G401.6 (cell line): ENCODE data around the gene CYFIP2.

ENCODE experiments used
- FAIRE-seq: peaks from 2 replicates; lab custom pipeline; 2012; peaks lifted over from hg19 to GRCh38; lab: Jason Lieb, UNC

Gene CYFIP2

GRCh38 chr5:157359356-157360055 is 93.6 kb downstream of the CYFIP2 start:
- FAIRE-seq = no peak

DNA sequence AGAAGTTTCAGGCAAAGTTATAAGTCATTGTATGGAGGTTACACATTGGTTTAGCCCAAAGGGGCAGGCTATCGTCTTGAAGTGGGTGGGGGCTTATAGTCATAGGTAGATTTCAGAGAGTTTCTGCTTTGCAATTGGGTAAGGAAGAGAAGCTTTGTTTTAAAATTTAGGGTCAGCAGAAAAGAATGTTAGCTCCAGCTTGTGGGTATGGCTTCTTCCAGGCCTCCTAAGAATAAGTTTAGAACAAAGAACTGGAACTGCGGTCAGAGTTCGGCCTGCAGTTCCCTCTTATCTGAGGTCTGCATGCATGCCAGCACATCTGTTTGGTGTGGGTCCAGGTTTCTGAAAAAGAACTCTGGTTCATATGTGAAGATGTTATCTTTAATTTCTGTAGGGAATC is 96.1 kb downstream of the CYFIP2 start:
- FAIRE-seq = no peak

DNA sequence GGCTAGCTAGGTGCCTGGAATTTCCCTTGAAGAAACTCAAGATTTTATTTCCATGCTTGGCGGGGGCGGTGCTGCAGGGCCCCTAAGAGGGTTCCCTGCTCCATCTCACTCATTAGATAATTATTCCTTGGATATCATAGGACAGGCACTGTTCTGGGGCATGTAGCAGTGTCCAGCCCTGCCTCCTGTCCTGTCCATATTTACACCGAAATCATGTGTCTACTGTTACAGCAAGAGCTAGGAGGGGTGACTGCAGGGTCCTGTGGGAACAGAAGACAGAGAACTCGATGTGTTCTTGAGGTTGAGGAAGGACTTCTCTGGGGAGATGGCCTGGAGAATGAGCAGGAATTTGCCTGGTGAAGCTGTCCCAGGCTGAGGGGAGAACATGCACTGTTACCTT is 96.6 kb downstream of the CYFIP2 start:
- no peak for FAIRE-seq

DNA sequence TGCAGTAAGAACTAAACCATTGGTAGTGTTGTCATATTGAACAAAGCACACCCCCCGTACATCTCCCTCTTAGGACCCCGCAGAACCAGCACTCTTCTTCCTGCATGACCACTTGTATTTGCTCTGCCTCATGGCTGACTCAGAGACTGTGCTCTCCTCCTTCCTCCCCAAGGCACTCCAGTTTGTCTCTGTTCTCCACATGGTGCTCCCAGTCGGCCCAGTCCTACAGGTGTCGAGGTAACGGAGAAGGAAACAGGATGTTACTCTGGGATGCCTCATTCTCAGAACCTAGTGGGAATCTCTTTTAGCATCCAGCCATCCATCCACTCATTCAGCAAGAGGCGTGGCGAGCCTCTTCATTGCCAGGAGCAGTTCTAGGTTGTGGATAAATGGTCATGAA is 97.1 kb downstream of the CYFIP2 start:
- FAIRE-seq = no peak

GRCh38 chr5:157365732-157366131 is 99.8 kb downstream of the CYFIP2 start:
- no peak for FAIRE-seq

DNA sequence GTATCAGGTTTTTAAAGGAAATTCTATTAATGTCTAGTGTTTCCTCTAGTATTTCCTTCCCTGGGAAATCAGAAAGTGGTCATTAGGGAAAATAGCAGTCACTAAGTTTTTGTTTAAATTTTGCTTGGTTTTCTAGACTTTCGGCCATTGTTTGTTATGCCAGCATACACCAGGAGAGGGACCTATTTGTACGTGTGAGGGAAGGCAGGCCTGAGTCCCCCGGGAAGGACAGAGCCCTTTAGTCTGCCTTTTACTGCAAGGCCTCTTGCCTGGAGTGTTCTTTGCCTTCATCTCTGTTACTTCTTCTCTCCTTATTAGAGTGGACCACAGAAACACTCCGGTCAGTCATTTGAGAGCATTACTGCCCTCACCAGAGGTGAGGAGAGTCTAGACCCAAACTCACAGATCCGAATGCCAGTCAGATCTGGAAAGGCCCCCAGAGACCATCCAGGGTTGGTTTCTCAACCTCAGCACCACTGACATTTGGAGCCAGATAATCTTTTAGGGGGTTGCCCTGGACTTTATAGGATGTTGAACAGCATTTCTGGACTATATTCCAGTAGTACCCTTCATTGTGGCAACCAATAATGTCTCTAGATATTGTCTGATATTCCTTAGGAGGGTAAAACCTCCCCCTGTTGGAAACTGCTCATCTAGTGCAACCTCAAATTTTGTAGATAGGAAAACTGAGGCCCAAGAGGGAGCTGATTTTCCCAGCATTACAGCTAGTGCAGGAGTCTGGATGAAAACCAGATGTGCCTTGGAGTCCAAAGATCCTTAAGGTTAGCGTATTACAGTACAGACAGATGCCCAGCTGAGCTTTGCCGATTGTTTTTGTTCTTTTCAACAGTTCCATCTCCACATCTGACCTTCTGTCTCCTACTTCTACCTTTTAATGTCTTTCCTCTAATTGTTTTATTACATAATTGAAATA is 101.1 kb downstream of the CYFIP2 start:
- no peak for FAIRE-seq

- FAIRE-seq = no peak
Observed at GRCh38 chr5:157369507-157369906, 103.6 kb downstream of the CYFIP2 start.

DNA sequence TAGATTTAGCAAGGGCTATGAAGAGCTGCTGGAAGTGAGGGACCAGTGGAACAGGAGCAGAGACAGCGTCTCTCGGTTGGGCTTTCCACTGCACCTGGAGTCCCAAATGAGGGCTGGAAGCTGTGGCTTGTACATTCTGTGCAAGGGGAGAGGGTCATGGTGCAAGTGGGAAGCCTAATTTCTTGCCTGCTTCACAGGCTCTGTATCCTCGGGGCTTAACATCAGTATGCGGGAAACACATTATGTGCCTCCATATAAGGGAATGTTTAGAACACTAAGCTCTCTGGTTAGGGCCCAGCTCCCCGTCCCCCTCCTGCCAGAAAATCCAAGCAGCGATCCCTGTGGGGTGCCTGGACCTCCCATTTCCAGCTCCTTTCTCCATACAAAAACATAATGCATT is 105.0 kb downstream of the CYFIP2 start:
- FAIRE-seq = no peak

- FAIRE-seq = no peak
Observed at GRCh38 chr5:157371655-157372471, 105.9 kb downstream of the CYFIP2 start.

DNA sequence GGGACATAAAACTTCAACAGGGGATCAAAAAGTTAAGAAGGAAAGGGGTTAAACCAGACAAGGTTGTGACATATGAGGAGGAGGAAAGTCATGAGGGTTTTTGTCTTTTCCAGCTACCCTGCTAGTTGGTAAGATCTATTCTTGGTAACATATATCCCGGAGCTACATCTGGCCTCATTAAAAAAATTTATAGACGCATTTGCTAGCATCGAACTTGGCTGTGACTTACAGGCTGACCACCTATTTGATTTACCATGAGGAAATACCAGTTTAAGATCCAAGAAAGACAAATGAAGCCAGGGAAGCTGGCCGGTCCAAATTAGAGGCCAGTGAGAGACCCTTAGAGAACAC is 106.5 kb downstream of the CYFIP2 start:
- FAIRE-seq = no peak

DNA sequence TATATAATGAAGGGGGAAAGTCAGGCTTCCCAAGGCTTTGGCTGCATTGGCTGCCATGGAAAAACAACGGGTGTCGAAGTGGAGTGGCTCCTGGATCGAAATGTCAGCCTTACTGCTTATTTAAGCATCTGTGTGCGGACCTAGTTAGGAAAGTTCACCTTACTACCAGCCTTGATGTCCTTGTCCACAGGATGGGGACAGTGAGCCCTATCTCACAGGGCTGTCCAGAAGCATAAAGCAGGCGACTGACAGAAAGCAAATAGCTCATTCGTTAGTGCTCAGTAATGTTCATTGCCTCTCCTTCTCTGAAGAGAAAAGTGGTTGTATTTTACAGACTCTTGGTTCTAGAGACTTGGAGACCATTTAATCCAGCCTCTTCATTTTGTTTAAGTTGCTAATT is 112.6 kb downstream of the CYFIP2 start:
- FAIRE-seq = no peak

DNA sequence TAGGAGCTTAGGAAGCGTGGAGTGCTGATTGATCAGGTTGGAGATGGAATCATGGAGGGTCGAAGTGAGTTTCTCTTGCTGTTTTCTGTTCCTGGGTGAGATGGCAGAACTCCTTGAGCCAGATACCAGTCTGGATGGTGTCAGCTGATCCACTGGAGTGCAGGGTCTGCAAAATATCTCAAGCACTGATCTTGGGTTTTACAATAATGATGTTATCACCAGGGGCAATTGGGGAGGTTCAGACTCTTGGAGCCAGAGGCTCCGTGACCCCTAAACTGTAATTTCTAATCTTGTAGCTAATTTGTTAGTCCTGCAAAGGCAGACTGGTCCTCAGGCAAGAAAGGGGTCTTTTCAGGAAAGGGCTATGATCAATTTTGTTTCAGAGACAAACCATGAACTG is 114.1 kb downstream of the CYFIP2 start:
- no peak for FAIRE-seq

GRCh38 chr5:157381746-157382145 is 115.8 kb downstream of the CYFIP2 start:
- FAIRE-seq = no peak

DNA sequence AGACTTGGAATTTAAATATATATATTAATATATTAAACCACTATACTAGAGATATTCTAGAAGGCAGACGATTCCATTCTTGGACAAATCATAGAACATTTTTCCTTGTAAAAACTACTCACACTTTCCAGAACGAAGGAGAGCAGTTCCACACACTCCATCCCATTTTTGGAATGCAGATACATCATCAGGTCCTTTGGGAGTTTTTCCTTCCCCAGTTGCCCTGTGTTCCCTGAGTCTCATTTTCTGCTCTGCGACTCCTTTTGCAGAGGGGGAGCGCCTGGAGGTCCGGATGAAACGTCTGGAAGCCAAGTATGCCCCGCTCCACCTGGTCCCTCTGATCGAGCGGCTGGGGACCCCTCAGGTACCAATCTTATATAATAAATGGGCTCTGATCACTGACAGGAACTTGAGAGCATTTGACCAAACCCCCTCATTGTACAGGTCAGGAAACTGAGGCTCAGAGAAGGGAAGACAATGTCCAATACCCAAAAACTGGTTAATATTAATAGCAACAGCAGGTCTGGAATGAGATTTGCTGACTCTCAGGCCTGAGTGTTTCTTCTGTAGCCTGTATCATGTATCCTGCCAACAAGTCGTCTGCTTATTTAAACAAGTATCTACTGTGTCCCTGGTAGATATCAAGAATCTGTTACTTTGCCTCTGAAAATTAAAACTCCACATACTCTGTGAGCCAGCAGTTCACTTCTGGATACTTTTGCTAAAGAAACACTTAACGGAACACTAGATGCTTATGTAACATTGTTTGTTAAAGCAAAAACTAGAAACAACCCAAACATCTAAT is 117.3 kb downstream of the CYFIP2 start:
- FAIRE-seq = no peak

- no peak for FAIRE-seq
Observed at GRCh38 chr5:157384971-157385709, 119.2 kb downstream of the CYFIP2 start.

- peak; percentile 23 for FAIRE-seq
Observed at GRCh38 chr5:157387041-157387563, 121.2 kb downstream of the CYFIP2 start.

DNA sequence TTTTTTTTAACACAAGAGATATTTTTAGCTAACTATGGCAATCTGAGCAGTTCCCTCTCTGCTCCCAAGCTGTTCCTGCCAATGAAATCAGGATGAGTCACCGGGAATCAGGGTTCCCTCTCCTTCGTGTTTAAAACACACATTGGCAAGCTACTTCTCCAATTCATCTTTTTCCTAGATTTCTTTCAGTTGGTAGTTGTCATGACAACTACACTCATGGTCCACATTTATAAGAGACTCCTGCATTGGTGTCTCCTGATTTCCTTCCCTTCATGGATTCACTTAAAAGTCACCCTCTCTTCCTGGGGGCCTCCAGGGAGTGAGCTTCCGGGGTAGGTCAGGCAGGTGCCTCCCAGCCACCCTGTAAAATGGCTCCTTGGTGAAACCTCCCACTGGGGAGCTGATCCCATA is 121.8 kb downstream of the CYFIP2 start:
- no peak for FAIRE-seq

DNA sequence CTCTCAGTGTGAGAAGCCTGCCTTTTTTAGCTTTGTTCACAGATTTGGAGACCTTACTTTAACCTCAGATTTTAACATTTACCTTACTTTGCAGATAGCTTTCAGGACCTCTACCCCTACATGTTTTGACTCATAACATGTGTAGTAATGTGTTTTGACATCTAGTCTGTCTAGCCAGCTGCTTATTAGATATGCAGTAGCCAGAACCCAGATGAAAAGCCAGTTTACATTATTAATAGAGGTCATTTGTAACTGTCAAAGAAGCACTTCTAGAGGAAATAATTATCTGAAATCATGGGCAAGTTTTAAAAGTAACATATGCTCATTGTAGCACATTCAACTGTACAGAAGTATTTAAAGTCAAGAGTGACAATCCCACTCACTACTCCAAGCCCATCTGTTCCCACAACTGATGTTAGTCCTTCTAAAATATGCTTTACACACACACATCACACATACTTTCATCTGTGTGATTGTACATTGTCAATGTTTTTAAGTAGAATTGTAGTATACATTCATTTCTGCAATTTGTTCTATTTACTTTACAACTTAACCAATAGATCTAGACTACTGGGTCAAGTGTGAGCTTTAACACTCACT is 122.3 kb downstream of the CYFIP2 start:
- FAIRE-seq = no peak

DNA sequence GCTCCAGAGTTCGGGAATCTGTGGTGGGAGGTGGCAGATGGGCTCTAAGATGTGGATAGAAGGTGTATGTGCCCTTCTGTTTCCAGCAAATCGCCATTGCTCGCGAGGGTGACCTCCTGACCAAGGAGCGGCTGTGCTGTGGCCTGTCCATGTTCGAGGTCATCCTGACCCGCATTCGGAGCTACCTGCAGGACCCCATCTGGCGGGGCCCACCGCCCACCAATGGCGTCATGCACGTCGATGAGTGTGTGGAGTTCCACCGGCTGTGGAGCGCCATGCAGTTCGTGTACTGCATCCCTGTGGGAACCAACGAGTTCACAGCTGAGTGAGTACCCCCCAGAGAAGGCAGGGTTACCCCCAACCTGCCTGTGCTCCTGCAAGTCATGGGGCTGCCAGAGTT is 123.2 kb downstream of the CYFIP2 start:
- no peak for FAIRE-seq

- FAIRE-seq = no peak
Observed at GRCh38 chr5:157390133-157390532, 124.2 kb downstream of the CYFIP2 start.
